ENCODE data around the gene EFHD1. TPM values are rescaled to one million over a fixed set of nuclear protein-coding genes. Genes with fewer than 3 reads are reported as not detected.

The EFHD1 gene
- total RNA-seq, 2 donors from 2014 or later: 4.0 to 4.4 TPM

DNA sequence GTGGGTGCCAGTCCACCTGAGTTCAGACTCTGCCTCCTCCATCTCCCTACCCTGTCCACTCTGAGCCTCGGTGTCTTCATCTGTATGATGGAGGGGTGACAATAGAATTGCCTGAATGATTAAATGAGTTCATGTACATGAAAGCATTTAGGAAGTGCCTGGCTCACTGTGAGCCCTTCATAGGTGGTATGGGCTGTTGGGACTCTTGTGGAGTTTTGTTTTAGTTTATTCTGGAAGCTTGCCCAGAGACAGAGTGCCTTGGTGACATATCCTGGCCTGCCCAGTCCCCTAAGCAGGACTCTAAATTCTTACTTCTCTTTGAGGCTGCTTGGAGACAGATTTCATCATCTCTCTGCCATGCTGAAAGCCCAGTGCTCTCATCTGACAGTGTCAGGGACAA lies 39.2 kb downstream of the EFHD1 start:
- peak in 1 of 4 donors; percentile 21 for DNase-seq
- no peak for ATAC-seq
- Histone ChIP-seq H3K9me3 (no peaks in the 10 kb centered on the region), H3K27me3 (no peaks in the 10 kb centered on the region), H3K4me3 (no peak overlapping the region), H3K4me1 (peaks cover 12% of the 10 kb centered on the region), H3K36me3 (replicated peaks in 1 of 2; ENCODE audit: insufficient read depth in 1 of 2, low read depth in 2 of 2) (no peaks in the 10 kb centered on the region), H3K27ac (no peak overlapping the region)
- WGBS, 2 donors: 44 to 80% methylated on average over 1 of the region's 1 CpG
- TF ChIP-seq, protein P1, sequence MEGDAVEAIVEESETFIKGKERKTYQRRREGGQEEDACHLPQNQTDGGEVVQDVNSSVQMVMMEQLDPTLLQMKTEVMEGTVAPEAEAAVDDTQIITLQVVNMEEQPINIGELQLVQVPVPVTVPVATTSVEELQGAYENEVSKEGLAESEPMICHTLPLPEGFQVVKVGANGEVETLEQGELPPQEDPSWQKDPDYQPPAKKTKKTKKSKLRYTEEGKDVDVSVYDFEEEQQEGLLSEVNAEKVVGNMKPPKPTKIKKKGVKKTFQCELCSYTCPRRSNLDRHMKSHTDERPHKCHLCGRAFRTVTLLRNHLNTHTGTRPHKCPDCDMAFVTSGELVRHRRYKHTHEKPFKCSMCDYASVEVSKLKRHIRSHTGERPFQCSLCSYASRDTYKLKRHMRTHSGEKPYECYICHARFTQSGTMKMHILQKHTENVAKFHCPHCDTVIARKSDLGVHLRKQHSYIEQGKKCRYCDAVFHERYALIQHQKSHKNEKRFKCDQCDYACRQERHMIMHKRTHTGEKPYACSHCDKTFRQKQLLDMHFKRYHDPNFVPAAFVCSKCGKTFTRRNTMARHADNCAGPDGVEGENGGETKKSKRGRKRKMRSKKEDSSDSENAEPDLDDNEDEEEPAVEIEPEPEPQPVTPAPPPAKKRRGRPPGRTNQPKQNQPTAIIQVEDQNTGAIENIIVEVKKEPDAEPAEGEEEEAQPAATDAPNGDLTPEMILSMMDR (IDR thresholded peaks at IDR 0.05): no peak
- TF ChIP-seq POLR2A (IDR thresholded peaks at IDR 0.05): no peak
- intact Hi-C loops (cut with DNase I): no loop called here

DNA sequence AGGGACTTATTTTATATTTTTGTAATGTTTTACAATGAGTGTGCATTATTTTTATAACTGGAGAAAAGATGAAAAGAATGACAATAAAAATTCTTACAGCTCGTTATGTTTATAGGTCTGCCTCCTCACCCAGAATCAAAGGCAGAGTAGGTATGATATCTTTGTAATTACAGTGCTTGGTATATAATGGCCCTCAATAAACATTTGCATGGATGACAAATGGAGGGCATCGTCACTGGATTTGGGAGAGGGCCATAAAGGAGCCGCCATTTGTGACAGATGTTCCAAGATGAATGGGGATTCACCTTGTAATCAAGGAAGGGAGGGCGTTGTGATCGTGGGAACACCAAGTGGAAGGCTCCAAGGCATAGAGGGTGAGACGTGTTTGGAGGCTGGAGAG lies 41.1 kb downstream of the EFHD1 start:
- H3K4me3 ChIP-seq: no peak overlapping the region

DNA sequence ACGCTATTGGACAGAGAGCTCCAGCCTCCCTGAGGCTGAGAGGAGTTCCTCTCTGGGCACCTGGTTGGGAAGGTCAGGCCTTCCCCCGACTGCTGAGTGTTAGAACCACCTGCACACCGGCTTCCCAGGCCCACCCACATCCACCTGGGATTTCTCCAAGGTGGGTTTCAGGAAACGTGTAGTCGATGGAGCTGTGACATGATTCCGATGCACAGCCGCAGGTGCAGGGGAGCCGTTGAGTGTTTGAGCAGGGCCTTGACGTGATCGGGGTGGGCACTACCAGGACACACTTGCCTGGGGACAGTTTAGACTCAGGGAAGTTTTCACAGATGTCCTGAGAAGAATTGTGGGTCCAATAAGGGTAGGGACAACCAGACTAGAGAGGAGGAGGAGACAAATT lies 42.0 kb downstream of the EFHD1 start:
- intact Hi-C loops (cut with DNase I): no loop called here
- Histone ChIP-seq H3K27ac (no peak overlapping the region), H3K36me3 (replicated peaks in 1 of 2; ENCODE audit: insufficient read depth in 1 of 2, low read depth in 2 of 2) (no peaks in the 10 kb centered on the region), H3K4me1 (peaks cover 4% of the 10 kb centered on the region), H3K27me3 (no peaks in the 10 kb centered on the region), H3K9me3 (no peaks in the 10 kb centered on the region), H3K4me3 (no peak overlapping the region)
- ATAC-seq (no peak), DNase-seq (no peak)
- TF ChIP-seq, protein P1 (IDR thresholded peaks at IDR 0.05): no peak
- no peak for TF ChIP-seq POLR2A (IDR thresholded peaks at IDR 0.05)
- 87 to 89% methylated on average over 9 to 10 of the region's 10 CpGs for WGBS, 2 donors

More for the DNA sequence above, 41.1 kb downstream of the EFHD1 start:
- DNase-seq: no peak
- no peaks in the 10 kb centered on the region for H3K27me3 ChIP-seq
- peaks cover 4% of the 10 kb centered on the region for H3K4me1 ChIP-seq
- H3K9me3 ChIP-seq: no peaks in the 10 kb centered on the region
- intact Hi-C loops (cut with DNase I): no loop called here
- WGBS, 2 donors: 76 to 78% methylated on average over 6 of the region's 6 CpGs
- no peak for ATAC-seq
- TF ChIP-seq POLR2A (IDR thresholded peaks at IDR 0.05): no peak
- TF ChIP-seq, protein P1 (IDR thresholded peaks at IDR 0.05): no peak
- no peak overlapping the region for H3K27ac ChIP-seq
- H3K36me3 ChIP-seq (replicated peaks in 1 of 2; ENCODE audit: insufficient read depth in 1 of 2, low read depth in 2 of 2): no peaks in the 10 kb centered on the region

DNA sequence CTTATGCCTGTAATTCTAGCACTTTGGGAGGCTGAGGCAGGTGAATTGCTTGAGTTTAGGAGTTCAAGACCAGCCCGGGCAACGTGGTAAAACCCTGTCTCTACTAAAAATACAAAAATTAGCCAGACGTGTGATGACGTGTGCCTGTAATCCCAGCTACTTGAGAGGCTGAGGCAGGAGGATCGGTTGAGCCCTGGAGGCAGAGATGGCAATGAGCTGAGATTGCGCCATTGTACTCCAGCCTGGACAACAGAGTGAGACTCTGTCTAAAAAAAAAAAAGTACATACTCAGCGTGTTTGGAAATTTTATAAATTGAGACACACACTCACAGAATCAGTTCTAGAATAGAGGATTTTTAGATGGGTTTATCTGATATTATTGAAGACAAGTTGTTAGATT lies 46.6 kb downstream of the EFHD1 start:
- Histone ChIP-seq H3K27ac (no peak overlapping the region), H3K27me3 (no peaks in the 10 kb centered on the region), H3K36me3 (replicated peaks in 1 of 2; ENCODE audit: insufficient read depth in 1 of 2, low read depth in 2 of 2) (no peaks in the 10 kb centered on the region), H3K9me3 (no peaks in the 10 kb centered on the region), H3K4me3 (no peak overlapping the region), H3K4me1 (no peaks in the 10 kb centered on the region)
- WGBS, 2 donors: 80 to 86% methylated on average over 7 of the region's 7 CpGs
- TF ChIP-seq, protein P1 (IDR thresholded peaks at IDR 0.05): no peak
- TF ChIP-seq POLR2A (IDR thresholded peaks at IDR 0.05): no peak
- DNase-seq: no peak
- intact Hi-C loops (cut with DNase I): no loop called here
- ATAC-seq: no peak

DNA sequence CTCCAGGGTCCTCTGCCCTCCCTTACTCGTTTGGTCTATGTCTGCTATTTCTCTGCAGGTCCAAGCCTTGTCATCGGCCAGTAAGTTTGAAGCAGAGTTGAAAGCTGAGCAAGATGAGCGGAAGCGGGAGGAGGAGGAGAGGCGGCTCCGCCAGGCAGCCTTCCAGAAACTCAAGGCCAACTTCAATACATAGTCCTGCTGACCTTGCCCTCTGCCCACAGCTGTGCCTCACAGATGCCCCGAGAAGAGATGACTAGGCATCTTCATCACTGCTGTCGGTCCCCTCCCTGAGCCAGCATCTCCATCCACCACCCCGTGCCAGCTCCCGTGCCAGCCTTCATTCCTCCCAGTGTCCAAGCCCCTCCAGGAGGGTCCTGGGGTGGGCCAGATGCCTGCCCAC lies 48.1 kb downstream of the EFHD1 start:
- intact Hi-C loops (cut with DNase I): no loop called here
- H3K4me3 ChIP-seq: no peak overlapping the region
- no peaks in the 10 kb centered on the region for H3K36me3 ChIP-seq (replicated peaks in 1 of 2; ENCODE audit: insufficient read depth in 1 of 2, low read depth in 2 of 2)
- H3K27me3 ChIP-seq: no peaks in the 10 kb centered on the region
- H3K9me3 ChIP-seq: no peaks in the 10 kb centered on the region
- DNase-seq: no peak
- no peak for TF ChIP-seq POLR2A (IDR thresholded peaks at IDR 0.05)
- TF ChIP-seq, protein P1 (IDR thresholded peaks at IDR 0.05): no peak
- 67 to 79% methylated on average over 8 to 10 of the region's 10 CpGs for WGBS, 2 donors
- no peak for ATAC-seq
- no peaks in the 10 kb centered on the region for H3K4me1 ChIP-seq
- no peak overlapping the region for H3K27ac ChIP-seq

Data from body of pancreas (tissue), 4 donors.